ENCODE measurements around the gene GGT7. TPM values are rescaled to one million over a fixed set of nuclear protein-coding genes. Genes with fewer than 3 reads are reported as not detected.
"Not testable (repeated sequence)": the region's sequence is repeated elsewhere in the genome, so short reads cannot be mapped to it uniquely, and the experiment has no call there.

The GGT7 gene, protein sequence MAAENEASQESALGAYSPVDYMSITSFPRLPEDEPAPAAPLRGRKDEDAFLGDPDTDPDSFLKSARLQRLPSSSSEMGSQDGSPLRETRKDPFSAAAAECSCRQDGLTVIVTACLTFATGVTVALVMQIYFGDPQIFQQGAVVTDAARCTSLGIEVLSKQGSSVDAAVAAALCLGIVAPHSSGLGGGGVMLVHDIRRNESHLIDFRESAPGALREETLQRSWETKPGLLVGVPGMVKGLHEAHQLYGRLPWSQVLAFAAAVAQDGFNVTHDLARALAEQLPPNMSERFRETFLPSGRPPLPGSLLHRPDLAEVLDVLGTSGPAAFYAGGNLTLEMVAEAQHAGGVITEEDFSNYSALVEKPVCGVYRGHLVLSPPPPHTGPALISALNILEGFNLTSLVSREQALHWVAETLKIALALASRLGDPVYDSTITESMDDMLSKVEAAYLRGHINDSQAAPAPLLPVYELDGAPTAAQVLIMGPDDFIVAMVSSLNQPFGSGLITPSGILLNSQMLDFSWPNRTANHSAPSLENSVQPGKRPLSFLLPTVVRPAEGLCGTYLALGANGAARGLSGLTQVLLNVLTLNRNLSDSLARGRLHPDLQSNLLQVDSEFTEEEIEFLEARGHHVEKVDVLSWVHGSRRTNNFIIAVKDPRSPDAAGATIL
- 10 to 100 TPM; 10.8 to 26.1 (median 16.2) TPM for polyA plus RNA-seq (ENCODE audit: insufficient read length in 10 of 10)
- long read RNA-seq, donor 1, result 0 reads
- long read RNA-seq, donor 2, partial matches to known transcripts, result 0 of 1 reads
- long read RNA-seq, donor 2, other reads (novel, unspliced or antisense), result 0 of 1 reads
- long read RNA-seq, donor 3, result 0 reads
- long read RNA-seq, donor 4, result 0 reads
- long read RNA-seq, donor 5, partial matches to known transcripts, result 0 of 1 reads
- long read RNA-seq, donor 5, other reads (novel, unspliced or antisense), result 0 of 1 reads
- long read RNA-seq, donor 6, result 0 reads
- long read RNA-seq, donor 7, result 0 reads
- long read RNA-seq, donor 8, partial matches to known transcripts, result 0 of 1 reads
- long read RNA-seq, donor 8, other reads (novel, unspliced or antisense), result 0 of 1 reads
- long read RNA-seq, donor 9, result 0 reads

- DNase-seq, result peak; percentile 69 to 89 (median 83)
Measured at GRCh38 chr20:34872622-34873224, at the start of gene GGT7. Gene GGT7, minus strand, starts transcription at chr20:34872856. Its CDS starts 41 bp downstream, at chr20:34872815.

GRCh38 chr20:34921436-34921835 is 48.8 kb upstream of the GGT7 start:
- DNase-seq, result no peak

DNA sequence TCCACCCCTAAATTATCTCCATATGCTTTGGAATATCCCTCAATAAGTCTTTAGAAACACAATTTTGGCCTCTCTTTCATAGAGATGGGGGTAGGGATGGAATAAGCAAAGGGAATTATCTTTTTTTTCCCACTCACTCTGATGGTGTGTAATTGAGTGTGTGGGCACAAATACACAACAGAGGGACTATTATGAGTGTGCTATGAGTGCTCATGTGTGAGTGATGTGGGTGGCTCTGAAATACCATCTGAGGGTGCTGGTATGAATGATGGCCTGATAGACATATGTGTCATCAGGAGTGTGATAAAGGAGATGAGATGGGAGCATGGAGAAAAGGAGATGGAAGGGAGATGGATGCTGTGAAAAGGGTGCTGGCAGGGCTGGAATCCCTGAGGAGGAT is 47.4 kb upstream of the GGT7 start:
- DNase-seq, result no peak

GRCh38 chr20:34916774-34917354 is 44.2 kb upstream of the GGT7 start:
- no peak for DNase-seq

DNA sequence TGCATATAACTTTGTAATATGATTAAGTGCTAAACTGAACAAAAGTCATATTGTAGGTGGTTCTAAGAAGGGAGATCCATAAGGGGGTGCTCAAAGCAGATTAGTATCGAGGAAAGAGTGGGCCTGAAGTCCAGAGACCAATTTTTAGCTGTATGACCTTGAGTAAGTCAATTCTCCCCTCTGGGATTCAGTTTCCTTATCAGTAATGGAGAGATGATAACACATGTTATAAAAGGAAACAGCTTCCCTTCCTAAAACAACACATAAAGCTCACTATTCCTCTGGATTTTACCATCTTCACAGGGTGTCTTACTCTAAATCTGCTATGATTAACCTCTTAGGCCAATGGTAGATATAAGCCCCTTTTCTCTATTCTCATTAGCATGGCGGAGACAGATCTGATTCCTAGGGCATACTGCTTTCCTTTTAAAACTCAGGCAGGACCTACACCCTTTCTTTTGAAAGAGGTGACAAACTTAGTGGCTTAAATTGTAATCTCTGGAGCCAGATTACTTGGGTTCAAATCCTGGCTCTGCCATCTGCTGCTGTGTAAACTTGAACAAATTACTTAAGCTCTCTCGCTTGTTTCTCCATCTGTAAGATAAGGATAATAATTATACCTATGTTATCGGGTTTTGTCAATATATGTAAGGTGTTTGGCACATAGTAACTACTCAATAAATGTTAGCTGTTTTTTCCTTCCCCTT is 43.2 kb upstream of the GGT7 start:
- DNase-seq, result no peak

GRCh38 chr20:34915131-34915530 is 42.5 kb upstream of the GGT7 start:
- no peak for DNase-seq

DNA sequence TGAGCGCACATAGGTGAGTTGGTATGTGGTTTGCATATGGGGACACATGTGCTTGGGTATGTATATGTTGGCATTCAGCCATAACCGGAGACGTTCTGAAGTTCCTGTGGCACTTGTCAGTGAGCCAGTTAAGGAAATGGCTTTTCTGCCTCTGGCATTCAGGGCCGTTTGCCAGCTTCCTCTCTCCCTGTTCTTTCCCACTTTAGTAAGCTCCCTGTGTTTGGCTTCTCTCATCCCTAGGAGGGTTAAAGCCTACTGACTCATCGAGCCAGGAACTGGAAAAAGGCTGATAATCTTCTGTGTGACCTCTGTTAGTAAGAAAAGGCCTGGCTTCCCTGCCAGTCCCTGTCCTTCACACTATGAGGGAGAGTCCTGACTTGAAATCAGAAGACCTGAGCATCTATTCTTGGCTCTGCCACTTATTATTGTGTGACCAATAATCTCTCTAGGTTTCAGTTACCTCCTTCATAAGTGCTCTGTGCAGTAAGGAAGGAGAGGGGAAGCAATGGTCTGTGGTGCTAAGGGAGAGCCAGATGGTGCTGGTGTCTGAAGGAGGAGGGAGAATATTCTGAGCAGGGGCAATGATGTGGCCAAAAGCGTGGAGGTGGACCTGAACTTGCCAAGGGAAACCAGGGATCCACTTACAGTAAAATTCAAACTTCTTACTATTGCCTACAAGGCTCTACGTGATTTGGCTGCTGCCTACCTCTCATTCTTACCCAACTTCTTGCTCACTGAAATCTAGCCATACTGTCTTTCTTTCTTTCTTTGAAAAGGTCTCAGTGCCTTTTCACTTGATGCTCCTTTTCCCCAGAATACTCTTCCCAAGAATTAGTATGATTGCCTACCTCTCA is 35.2 kb upstream of the GGT7 start:
- peak; percentile 36 to 79 (median 48) for DNase-seq

GRCh38 chr20:34904202-34904621 is 31.6 kb upstream of the GGT7 start:
- no peak for DNase-seq

GRCh38 chr20:34898731-34899130 is 26.1 kb upstream of the GGT7 start:
- DNase-seq, result not testable (repeated sequence)

DNA sequence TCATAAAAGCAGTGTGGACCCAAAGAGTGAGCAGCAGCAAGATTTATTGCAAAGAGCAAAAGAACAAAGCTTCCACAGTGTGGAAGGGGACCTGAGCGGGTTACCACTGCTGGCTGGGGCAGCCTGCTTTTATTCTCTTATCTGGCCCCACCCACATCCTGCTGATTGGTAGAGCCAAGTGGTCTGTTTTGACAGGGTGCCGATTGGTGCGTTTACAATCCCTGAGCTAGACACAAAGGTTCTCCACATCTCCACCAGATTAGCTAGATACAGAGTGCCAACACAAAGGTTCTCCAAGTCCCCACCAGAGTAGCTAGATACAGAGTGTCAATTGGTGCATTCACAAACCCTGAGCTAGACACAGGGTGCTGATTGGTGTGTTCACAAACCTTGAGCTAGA is 25.5 kb upstream of the GGT7 start:
- not testable (repeated sequence) for DNase-seq

DNA sequence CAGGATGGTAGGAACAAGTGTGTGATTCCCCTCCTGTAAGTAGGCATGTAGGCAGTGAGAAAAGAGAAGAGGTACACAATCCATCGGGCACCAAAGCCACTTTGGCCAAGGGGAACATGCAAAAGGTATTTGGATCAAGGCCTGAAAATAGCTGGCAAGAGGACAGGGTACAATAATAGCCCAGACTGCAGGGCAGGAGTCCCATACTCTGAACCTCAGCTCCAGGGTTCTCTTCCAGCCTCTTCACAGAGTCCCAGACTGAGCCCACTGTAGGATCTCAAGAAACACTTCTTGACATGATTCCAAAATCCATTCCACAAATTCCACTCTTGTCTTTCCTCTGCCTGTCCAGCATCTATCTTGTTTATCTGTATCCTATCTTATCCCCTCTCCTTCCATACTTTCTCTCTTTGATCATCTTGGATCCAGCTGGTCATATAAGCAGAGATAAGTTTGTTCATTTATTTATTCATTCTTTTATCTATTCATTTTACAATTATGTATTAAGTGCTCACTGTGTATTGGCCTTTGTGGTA is 23.5 kb upstream of the GGT7 start:
- DNase-seq, result peak in 1 of 3 donors; percentile 34

GRCh38 chr20:34895465-34895864 is 22.8 kb upstream of the GGT7 start:
- DNase-seq, result no peak

GRCh38 chr20:34894723-34895122 is 22.1 kb upstream of the GGT7 start:
- no peak for DNase-seq

DNA sequence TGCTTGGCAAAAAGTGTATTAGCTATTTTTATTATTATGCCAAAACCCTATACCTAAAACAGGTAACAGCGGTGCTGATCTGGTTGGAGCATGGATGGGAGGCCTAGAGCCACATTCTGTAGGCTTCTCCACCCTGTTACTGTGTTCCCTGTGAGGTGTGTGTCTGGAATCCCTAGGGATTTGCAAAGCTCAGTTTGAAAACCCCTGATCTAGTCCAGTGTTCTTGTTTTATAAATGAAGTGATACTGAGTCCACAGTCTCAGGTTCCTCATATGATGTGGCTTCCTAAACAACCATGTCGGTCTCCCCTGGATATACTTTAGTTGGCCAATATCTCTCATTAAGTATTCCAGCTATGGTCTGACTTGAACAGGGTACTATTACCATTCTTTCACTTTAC is 20.0 kb upstream of the GGT7 start:
- no peak for DNase-seq

- no peak for DNase-seq
Measured at GRCh38 chr20:34891166-34892062, 18.8 kb upstream of the GGT7 start.

- no peak for DNase-seq
Measured at GRCh38 chr20:34888468-34888867, 15.8 kb upstream of the GGT7 start.

DNA sequence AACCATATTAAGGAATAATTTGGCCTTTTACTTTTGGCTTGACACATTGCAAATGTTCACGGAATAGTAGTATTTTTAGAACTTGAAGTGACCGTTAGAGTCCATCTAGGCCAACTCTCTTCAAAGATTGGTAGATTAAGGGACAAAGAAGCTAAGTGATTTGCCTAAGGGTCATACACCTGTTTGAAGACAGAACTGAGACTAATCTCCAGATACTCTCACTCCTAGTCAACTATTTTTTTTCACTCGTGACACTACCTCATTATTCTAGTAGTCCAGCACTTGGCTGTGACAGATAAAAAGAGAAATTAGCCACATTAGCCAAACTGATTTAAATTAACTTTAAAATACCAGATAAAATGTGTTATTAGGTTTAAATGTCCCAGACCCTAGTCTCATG is 14.4 kb upstream of the GGT7 start:
- DNase-seq, result no peak

GRCh38 chr20:34886122-34886521 is 13.5 kb upstream of the GGT7 start:
- no peak for DNase-seq

DNA sequence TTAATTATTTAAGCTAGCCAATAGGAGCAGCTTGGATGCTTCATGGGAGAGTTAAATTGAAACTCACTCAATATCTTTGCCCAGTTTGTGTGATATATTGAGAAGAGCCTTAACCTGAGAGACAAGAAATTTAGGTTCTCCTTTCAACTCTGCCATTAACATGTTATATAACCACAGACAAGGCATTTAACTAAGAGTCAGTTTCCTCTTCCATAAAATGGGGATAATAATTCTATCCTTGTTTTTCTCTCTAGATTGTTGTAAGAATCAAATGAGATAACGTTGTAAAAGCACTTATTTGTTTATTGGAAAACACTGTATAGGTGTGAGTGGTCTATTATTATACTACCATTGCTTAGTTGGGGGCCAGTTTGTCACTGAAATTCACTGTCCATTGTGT is 11.6 kb upstream of the GGT7 start:
- no peak for DNase-seq

Data from muscle of back (tissue), 13 donors.